ENCODE results near the gene CYP3A4.
"Not testable (repeated sequence)": the region's sequence is repeated elsewhere in the genome, so short reads cannot be mapped to it uniquely, and the experiment has no call there.

GRCh38 chr7:99746915-99747314 lies 37.1 kb downstream of the CYP3A4 start:
- not testable (repeated sequence) for TF ChIP-seq CTCF (IDR thresholded peaks at IDR 0.05; ENCODE audit: insufficient read depth, low read length, poor library complexity, severe bottlenecking); EZH2phosphoT487 (conservative IDR thresholded peaks at IDR 0.05; ENCODE audit: low read length)

Measured in SU-DHL-6 (cell line).